M059J (cell line): ENCODE measurements around the gene SYCN. TPM values are rescaled to one million over a fixed set of nuclear protein-coding genes. Genes with fewer than 3 reads are reported as not detected.

Source experiments
- DNase-seq: peaks from one replicate; pipeline ENCODE4 v3.0.0-alpha.2; 2012; ENCODE audit warnings: low read depth
- total RNA-seq: library from RNA; depleted of rRNA; stranded (reverse); fragments of >200 nt; shearing (Covaris generic); gene quantifications from 2 replicates; pipeline ENCODE4 v1.2.3, GENCODE V29; 2014

The SYCN gene
- total RNA-seq, 1 experiment from 2014 or later: not detected

DNA sequence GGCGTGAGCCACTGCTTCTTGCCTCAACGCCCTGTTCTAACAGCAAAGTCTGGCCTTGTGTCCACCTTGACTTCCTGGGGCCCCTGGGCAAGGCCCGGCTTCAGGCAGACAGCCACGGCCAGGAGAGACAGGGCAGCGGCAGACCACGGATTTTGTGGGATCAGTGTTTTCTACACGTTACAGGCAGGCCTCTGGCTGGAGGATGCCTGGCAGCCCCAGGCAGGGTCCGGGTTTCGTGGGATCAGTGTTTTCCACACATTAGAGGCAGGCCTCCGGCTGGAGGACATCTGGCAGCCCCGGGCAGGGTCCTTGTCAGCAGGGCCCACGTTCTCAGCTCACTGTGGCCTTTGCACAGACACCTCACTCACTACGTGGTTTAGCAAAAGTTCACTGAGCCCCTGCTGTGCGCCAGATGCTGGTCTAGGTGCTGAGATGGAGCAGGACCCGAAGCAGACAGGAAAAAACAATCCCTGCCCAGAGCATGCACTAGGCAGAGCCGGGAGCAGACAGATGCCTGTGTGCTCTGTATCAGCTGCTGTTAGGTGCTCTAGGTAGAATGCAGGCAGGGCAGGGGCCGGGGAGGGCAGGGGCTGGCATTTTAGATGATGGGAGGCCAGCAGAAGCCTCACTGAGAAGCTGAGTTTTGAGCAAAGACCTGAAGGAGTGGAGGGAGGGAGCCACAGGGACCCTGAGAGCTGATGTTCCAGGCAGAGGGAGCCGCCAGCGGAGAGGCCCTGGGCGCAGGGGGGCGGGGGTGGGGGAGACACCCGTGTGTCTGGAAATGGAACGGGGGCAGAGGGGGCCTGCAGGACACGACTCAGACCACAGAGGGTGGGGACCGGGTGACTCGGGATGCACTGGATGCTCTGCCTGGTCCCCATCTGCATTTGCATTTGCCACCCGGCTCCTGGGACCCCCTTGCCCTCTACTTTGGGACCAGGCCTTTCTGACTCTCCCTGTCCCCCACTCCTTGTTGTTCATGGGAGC is 32.3 kb downstream of the SYCN start:
- DNase-seq: no peak

DNA sequence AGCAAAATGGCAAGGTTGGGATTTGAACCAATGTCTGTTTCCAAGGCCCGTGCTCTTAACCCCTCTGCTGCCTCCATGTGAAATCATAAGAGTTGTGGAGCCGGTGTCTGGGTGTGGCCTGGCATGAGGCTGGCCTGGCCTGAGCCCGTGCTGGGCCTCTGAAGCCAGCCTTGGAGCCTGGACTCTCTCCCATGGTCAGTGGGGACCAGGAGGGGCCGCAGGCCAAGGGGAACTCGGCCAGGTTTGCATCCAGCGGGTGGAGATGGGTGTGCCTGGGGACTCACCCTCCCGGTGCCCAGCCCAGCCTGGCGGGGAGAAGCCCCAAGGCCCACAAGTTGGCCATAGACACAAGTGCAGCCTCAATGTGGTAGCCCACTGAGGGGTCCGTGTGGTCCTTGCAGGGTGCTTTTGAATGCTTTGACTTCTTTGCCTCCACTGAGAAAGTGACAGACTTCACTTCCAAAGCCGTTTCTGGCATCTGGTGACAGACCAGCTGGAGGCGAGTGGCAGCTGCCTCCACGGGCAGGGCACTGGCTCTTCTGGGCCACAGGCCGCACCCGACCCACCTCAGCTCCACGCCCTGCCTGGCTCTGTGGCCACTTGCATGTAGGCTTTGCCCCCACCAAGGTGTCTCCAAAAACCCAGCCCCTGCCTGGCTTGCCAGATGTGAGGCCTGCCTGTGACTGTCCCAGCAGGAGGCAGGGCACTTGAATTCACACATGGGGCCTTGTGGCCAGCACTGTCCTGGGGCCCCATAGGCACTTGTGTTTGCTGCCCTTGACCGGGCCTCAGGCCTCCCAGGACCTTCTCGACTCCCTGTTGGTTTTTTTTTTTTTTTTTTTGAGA is 33.5 kb downstream of the SYCN start:
- DNase-seq: no peak

DNA sequence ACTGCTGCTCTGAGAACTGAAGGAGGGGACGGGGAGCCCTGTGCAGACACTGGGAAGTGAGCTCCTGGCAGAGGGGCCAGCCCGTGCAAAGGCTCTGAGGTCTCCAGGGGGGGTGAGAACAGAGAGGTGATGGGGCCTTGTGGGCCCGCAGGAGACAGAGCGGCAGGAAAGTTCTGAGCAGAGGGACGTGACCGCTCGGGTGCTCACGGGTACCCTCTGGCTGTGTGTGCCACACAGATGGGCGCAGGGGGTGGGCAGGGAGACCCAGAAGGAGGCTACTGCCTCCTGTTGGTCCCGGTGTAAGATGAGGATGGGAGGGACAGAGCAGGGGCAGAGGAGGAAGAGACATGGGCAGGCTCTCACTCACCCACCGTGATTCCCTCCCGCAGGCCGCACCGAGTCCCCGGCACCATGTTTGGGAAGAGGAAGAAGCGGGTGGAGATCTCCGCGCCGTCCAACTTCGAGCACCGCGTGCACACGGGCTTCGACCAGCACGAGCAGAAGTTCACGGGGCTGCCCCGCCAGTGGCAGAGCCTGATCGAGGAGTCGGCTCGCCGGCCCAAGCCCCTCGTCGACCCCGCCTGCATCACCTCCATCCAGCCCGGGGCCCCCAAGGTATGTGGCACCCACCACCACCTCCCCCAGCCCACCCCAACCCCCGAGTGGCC is 34.8 kb downstream of the SYCN start:
- no peak for DNase-seq

DNA sequence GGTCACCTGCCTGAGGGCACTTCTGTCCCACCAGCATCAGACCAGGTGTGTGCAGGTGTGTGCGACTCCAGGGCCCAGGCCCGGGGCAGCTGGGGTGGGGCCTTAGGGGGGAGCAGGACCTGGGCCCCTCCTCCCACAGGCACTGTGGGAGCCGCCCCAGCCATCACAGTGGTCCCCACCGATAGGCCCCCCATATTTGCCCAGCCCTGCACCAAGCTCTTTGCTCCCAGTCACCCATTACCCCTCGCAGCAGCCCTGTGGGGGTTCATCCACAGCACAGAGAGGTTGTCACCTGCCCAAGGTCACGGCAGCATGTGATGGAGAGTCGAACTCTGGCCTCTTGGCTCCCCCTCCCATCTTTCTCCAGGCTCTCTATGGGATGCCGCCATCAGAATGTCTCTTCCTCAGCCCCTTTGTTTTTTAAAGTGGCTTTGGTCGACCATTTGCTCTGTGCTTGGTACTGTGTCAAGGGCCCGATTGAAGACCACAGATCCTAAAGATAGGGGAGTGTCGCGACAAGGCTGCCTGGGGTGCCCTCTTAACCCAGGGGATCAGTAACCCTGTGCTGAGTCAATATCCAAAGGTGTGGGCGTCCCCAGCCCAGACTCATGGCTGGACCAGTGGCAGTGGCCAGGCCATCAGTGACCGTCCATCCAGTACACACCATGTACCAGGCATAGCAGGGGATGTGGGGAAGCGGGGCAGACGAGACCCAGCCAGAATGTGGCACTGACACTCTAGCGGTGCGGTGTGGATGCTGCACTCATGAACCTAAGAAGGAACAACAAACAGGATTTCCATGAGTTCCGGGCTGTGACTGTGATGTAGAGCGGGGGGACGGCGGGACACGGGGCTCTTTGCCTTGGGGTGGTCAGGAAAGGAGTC is 35.6 kb downstream of the SYCN start:
- DNase-seq: no peak

DNA sequence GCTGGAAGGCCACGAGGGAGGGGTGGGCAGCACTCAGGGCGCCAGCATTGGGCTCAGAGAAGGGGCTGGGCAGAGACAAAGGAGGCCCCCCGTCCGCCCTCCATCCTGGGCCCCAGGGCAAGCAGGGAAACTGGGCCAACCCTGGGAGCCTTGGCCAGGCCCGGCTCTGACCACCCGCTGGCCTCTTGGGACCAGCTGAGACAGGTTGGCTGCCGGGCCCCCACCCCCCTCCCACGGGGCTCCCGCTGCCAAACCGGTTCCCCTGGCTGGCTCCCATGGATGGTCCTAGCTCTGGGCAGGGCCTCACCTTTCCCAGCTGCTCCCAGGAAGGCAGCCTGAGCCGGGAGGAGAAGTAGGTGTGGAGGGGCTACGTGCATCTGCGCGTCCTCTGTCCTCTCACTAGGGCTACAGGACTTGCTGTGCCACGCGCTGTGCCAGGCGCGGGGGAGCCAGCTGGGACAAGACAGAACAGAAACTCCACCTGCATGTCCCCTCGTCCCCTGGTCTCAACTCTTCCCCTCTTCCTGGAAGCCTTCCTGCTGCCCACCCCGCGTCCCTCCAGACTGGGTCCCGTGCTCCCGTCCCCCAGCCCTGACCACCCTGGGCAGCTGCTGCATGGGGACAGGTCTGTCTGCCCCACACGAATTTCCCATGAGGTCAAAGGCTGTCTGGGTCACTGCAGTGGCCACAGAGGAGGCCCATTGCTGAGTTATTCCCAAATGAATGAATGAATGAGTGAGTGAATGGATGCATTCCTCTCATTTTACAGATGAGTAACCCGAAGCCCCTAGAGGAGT is 36.4 kb downstream of the SYCN start:
- no peak for DNase-seq

DNA sequence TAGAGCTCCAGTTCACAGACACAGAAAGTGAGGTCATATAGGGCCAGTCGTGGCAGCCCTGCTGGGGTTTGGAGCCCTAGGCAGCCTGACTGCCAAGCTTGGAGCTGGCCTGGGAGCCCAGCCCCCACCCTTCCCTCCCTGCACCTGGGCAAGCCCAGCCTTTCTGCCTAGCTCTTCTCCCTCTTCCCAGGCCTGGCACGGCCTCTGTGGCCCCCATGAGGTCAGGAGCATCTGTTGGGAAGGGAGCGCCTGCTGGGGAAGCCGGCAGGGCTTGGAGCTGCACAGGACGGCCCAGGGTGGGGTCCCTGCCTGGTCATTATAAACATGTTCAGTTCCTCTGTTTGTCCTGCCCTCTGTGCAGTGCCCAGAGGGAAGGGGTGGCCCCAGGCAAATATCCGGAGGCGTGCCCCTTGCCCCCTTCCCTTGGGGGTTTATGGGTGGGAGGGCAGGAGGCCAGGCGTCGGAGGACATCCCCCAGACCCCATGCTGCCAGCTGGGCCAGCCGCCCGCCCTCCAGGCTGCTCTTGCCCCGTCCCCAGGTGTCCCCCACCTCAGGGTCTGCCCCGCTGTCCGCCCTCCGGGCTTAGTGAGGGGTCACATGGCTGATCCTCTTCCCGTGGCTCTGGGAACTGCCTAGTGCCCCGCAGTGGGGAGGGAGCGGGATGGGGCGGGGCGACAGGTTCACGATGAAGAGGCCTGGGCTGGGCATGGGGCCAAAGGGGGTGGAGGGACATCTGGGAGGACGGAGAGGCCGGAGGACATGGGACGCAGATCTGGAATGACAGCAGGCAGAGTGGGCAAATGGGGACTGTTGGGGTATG is 37.3 kb downstream of the SYCN start:
- DNase-seq: no peak

DNA sequence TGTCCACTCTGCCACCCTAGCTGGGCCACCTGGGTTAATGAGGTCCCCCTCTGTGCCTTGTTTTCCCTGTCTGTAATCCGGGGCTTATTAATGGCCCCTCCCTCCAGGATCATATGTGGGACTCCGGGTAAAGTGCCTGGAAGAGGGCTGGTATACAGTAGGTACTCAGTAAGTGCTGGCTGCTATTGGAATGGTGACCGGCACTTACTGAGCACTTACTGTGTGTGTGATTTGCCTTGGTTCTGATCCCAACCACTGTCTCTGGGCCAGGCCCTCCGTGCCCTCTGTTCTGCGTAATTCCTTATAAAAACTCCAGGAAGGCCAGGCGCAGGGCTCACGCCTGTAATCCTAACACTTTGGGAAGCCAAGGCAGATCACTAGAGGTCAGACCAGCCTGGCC is 38.2 kb downstream of the SYCN start:
- DNase-seq: no peak

DNA sequence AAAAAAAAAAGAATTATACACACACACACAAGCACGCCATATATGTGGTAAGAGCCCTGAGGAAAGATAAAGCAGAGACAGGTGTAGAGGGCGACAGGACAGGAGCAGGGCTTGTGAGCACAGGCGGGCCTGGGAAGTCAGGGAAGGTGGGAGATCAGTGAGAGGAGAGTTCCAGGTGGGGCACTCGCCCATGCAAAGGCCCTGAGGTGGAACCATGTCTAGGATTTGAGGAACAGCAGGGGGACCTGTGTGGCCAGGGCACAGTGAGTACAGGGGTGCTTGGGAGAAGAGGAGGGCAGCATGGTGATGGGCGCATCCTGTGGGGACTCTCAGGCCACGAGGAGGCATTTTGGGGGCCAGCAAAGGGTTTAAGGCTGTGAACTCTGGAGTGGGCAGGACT is 39.8 kb downstream of the SYCN start:
- DNase-seq: no peak

DNA sequence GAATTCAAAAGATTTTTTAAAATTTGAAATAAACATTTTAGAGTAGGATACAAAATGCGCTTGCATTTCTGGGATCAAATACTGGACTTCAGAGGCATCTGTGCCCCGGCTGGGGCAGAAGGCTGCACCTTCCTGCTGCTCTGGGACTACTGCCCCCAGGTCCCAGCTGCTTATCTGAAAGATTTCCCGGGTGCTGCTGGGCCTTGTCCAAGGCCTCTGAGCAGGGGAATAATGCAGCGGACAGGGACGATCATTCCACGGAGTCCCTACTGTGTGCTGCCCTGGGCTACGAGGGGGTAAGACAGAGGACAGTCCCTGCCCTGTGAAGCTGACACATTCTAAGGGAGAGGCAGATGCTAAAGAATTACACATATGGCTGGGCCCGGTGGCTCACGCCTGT is 40.4 kb downstream of the SYCN start:
- no peak for DNase-seq

DNA sequence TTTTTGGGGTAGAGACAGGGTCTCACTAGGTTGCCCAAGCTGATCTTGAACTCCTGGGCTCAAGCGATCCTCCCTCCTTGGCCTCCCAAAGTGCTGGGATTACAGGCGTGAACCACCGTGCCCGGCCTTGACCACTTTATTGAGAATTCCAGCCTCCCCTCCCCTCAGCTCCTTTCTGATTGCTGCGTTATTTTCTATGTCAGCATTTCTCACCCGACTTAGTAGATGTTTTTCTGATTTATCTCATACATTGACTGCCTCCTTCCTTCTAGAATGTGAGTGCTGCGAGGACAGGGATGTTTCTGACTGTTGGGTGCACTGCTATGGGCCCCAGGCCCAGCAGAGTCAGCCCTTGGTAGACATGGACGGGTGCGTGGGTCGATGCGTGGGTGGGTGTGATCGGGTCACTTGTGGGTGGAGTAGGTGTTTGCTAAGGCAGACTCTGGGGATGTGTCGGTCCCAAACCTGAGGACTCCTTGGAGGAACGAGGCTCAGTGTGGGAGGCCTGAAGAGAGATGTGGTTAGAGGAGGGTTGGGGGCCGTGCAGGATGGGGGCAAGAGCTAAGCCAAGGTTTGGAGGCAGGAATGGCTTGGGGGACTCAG is 41.5 kb downstream of the SYCN start:
- DNase-seq: no peak

DNA sequence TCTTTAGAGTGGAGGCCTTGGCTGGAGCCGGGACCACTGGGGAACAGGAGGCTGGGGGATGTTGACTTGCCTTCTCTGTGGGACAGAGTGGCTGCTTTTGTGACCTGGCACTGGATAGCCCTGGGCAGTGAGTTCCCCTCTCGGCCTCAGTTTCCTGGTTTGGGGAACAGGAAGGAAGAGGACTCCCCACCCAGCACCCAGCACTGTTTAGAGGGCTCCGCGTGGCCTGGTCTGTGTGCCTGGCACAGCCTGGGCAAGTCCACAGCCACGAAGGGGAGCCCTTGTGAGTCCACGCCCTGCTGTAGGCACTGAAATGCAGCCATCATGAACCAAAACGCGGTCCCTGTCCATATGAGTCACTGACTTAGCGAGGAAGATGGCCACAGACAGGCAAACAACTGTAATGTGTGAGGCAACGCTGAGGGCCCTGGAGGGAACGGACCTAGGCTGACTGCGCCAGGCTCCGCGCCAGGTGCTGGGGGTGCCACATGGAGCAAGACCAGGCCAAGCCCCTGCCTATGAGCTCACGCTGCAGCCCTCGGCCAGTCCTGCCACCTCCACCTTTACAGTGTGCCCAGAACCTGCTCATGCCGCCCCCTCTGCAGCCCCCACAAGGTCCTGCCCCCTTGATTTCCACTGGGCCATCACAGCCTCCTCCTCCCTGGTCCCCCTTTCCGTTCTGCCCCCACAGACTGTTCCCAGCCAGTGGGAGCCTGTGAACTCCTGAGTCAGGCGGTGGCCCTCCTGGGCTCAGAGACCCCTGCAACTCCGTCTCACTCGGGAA is 43.0 kb downstream of the SYCN start:
- DNase-seq: peak; percentile 25

DNA sequence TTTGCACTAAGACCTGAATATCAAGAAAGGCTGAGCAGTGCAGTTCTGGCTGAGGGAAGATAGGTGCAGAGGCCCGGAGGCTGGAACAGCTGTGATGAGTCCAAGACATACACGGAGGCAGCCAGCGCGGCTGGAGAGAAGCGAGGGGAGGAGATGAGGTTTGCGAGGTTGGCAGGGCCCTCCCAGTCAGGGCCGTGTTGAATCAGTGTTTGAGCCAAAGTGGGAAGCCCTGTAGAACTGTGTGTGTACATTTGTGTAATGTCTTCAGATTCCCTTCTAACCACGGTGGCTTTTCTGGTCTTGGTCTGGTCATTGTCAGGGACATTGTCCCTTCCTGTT is 43.6 kb downstream of the SYCN start:
- no peak for DNase-seq

DNA sequence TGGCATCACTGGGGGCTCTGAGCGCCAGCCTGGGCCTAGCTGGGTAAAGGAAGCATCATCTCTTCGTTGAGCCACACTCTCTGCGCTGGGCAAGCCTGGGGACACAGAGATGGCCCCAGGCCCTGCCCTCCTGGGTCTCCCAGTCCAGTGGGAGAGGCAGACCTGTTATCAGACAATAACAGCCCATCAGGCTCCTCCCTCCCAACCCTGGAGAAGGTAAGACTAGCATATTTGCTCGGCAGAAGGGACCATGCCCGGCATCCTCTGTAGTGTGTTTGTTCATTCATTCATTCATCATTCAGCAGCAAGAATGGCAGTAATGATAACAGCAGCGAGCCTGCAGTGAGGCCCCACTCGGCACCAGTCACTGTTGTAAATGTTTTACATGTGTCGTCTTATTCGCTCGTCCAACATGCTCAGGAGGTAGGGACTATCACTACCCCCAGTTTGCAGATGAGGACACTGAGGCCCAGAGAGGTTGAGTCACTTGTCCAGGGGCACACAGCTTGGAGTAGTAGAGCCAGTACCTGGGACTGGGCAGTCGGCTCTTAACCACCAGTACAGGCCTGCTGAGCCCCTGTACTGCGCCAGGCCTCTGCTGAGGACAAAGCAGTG is 45.3 kb downstream of the SYCN start:
- no peak for DNase-seq

DNA sequence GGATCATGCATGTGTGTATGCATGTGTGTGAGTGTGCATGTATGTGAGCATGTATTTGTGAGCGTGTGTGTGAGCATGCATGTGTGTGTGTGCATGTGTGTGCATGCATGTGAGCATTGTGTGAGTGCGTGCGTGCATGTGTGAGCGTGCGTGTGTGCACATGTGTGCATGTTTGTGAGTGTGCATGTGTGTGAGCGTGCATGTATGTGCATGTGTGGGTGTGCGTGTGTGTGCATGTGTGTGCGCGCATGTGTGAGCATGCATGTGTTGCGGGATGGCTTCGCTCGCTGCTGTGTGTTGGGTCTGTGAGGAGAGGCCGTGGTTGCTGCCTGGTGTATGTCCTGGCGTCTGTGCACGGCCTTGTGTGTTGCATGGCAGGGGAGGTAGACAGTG is 46.1 kb downstream of the SYCN start:
- no peak for DNase-seq

DNA sequence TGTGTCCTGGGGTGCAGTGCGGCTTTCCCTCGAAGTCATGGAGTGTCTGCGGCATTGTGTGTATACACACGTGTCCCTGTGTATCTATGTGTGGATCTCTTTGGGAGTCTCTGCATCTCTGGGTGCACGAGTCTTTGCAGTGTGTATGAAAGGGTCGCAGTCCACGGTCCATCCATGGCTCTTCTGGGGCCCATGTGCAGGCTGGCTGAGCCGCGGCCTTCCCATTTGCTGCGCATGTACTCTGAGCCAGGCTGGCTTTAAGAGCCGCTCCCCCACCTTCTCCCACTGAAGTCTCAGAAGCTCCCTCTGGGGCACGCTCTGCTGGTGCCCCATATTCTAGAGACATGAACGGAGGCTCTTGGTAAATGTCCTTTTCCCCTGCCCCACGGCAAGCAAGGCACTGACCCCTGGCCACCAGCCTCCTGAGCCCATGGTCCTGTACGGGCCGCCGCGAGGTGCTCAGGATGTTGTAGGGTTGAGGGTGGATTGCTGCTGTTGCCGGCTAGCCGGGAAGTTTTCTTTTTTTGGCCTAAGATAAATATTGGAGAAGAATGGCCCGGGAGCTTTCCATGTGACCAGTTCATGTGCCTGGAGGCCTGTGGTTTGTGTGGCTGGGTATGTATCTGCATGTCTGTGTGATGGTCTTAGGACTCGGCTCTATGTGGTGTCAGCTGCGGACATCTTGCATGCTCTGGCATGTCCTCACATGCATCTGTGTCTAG is 46.6 kb downstream of the SYCN start:
- DNase-seq: no peak

DNA sequence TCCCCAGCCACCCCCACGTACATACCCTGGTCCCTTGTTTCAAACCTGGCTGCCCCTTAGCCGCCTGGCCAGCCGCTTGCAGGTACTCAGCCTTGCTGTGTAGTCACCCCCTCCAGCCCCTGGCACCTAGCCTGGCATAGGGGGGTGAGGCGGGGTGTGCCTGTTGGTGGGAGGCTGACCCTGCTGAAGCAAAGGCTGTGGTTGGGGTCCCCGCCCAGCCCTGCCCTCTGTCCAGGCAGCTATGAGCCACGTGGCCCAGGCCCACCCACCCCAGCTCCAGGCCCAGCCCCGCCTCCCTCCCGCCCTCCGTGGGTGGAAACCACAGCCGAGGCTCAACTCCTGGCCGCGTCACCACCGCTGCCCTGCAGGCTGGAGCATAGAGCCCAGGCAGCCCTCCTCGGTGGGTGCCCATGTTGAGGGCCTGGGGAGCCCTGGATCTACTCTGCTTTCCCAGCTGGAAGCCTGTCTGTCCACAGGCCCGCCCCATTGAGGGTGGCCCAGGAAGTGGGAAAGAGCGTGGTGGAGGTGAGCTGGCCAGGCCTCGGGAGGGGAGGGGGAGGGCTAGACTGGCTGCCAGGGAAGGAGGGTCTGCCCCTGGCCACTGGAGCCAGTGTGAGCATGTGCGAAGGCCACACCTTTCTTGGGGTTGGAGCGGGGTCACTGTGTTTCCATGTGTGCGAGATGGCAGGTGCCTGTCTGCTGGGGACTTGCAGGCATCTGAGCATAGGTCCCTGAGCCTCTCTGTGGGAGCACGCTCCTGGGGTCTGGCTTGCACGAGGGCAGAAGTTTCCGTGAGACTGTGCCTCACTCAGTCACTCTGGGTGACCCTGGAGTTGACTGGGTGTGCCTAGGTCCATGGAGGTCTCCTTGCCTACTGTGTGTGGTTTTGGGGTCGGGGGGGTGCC is 47.5 kb downstream of the SYCN start:
- DNase-seq: no peak
